PC-9 (cell line): Measurements from ENCODE around the gene SLC32A1.

Experiments
- CTCF ChIP-seq: fragments of 200-600 bp; sonication (generic); conservative IDR thresholded peaks from 2 replicates; pipeline ENCODE4 v1.6.1; 2017; ENCODE audit warnings: mixed run types, antibody characterized with exemption, mild to moderate bottlenecking, moderate library complexity
- EZH2 ChIP-seq: fragments of 200-600 bp; sonication (generic); IDR thresholded peaks from 2 replicates; pipeline ENCODE4 v1.8.0; 2017; ENCODE audit warnings: antibody characterized with exemption, low read depth

- TF ChIP-seq CTCF (no peak), EZH2 (no peak)
These were observed 24.0 kb downstream of the SLC32A1 start, which contains the start of gene ACTR5 for GRCh38 chr20:38748097-38748860.
